Measurements from ENCODE around the gene TTC21B.
"Not testable (repeated sequence)": the region's sequence is repeated elsewhere in the genome, so short reads cannot be mapped to it uniquely, and the experiment has no call there.

Gene TTC21B

GRCh38 chr2:165953655-165954606 is at the start of gene TTC21B:
TSS of gene TTC21B (minus strand) at chr2:165953776. CDS start at chr2:165953705, 71 bp downstream.
- peak within 1 kb of the TSS; percentile 74 for H3K4me3 ChIP-seq (ENCODE audit: low read depth, low read length)
- TF ChIP-seq CTCF (IDR thresholded peaks at IDR 0.05; ENCODE audit: low read depth, low read length, missing control alignments) = peak; percentile 64
- peak; percentile 87 for DNase-seq (ENCODE audit: low read depth)
- in situ Hi-C loops (cut with HindIII; ENCODE audit: low sequenced_read_pairs) = no loop called here

- no peak for TF ChIP-seq CTCF (IDR thresholded peaks at IDR 0.05; ENCODE audit: low read depth, low read length, missing control alignments)
- H3K4me3 ChIP-seq (ENCODE audit: low read depth, low read length) = no peak overlapping the region
- no peak for DNase-seq (ENCODE audit: low read depth)
- in situ Hi-C loops (cut with HindIII; ENCODE audit: low sequenced_read_pairs) = no loop called here
Measured at GRCh38 chr2:166000401-166000800, 46.8 kb upstream of the TTC21B start.

- in situ Hi-C loops (cut with HindIII; ENCODE audit: low sequenced_read_pairs) = no loop called here
- DNase-seq (ENCODE audit: low read depth) = no peak
- no peak overlapping the region for H3K4me3 ChIP-seq (ENCODE audit: low read depth, low read length)
- no peak for TF ChIP-seq CTCF (IDR thresholded peaks at IDR 0.05; ENCODE audit: low read depth, low read length, missing control alignments)
Measured at GRCh38 chr2:165990846-165991245, 37.3 kb upstream of the TTC21B start.

- DNase-seq (ENCODE audit: low read depth) = no peak
- TF ChIP-seq CTCF (IDR thresholded peaks at IDR 0.05; ENCODE audit: low read depth, low read length, missing control alignments) = no peak
- in situ Hi-C loops (cut with HindIII; ENCODE audit: low sequenced_read_pairs) = no loop called here
- no peak overlapping the region for H3K4me3 ChIP-seq (ENCODE audit: low read depth, low read length)
Measured at GRCh38 chr2:165989851-165990250, 36.3 kb upstream of the TTC21B start.

- in situ Hi-C loops (cut with HindIII; ENCODE audit: low sequenced_read_pairs) = no loop called here
Measured at GRCh38 chr2:165985120-165985519, 31.5 kb upstream of the TTC21B start.

GRCh38 chr2:165972161-165972560 is 18.6 kb upstream of the TTC21B start:
- H3K4me3 ChIP-seq (ENCODE audit: low read depth, low read length); DNase-seq (ENCODE audit: low read depth); in situ Hi-C loops (cut with HindIII; ENCODE audit: low sequenced_read_pairs): not testable (repeated sequence)

More at GRCh38 chr2:165985120-165985519, 31.5 kb upstream of the TTC21B start:
- no peak for TF ChIP-seq CTCF (IDR thresholded peaks at IDR 0.05; ENCODE audit: low read depth, low read length, missing control alignments)
- no peak for DNase-seq (ENCODE audit: low read depth)
- H3K4me3 ChIP-seq (ENCODE audit: low read depth, low read length) = no peak overlapping the region

GRCh38 chr2:165970663-165971062 is 17.1 kb upstream of the TTC21B start:
- no peak for DNase-seq (ENCODE audit: low read depth)
- TF ChIP-seq CTCF (IDR thresholded peaks at IDR 0.05; ENCODE audit: low read depth, low read length, missing control alignments) = no peak
- in situ Hi-C loops (cut with HindIII; ENCODE audit: low sequenced_read_pairs) = no loop called here
- H3K4me3 ChIP-seq (ENCODE audit: low read depth, low read length) = no peak overlapping the region
